Heart left ventricle (tissue), 13 donors: ENCODE results near the gene PCYOX1L.

ENCODE experiments used
- POLR2A ChIP-seq, 2 donors: fragments of 450-650 bp; IDR thresholded peaks; one replicate each; pipeline ENCODE4 v1.6.1; 2017; ENCODE audit warnings: antibody characterized with exemption in 2 of 2, mild to moderate bottlenecking in 2 of 2, moderate library complexity in 2 of 2
- TF ChIP-seq, protein P1 (sequence below), 12 donors: fragments of 200-600 bp; sonication (generic) in 4 of 12; IDR thresholded peaks; one replicate each; pipeline versions ENCODE4 v1.5.0 to v1.8.0; 2018 to 2022; ENCODE audit warnings: antibody characterized with exemption in 12 of 12, mild to moderate bottlenecking in 5 of 12
- donor health status: ischemic (EF 13 %, LVEDD 7.1; RV severe dilation, severe dysfunction).
- donor health status: DM: no; HTN: yes; CAD: no.
- donor health status: DM: no; HTN: no; CAD: no.
- donor health status: ischemic (EF 25% LVEDD 6.9; RV normal size, moderate dysfunction).
- donor health status: ischemic (EF 25% LVEDD 5.7; RV mildly dilated, moderate dysfunction).
- donor health status: ischemic (EF 35%, LVEDD 5.7; RV mildly dilated, moderate dysfunction).
- donor health status: nonischemic (EF 11% LVEDD 7.7; RV severe dilation, severe dysfunction).
- donor health status: DM: yes; HTN: yes; CAD: no.
- donor health status: PGD.
- donor health status: ischemic (EF 29% LVEDD 5.4; RV normal size, mild dysfunction).
- donor health status: nonischemic (EF 23%, LVEDD 6.1; RV moderate dilation, normal function).

DNA sequence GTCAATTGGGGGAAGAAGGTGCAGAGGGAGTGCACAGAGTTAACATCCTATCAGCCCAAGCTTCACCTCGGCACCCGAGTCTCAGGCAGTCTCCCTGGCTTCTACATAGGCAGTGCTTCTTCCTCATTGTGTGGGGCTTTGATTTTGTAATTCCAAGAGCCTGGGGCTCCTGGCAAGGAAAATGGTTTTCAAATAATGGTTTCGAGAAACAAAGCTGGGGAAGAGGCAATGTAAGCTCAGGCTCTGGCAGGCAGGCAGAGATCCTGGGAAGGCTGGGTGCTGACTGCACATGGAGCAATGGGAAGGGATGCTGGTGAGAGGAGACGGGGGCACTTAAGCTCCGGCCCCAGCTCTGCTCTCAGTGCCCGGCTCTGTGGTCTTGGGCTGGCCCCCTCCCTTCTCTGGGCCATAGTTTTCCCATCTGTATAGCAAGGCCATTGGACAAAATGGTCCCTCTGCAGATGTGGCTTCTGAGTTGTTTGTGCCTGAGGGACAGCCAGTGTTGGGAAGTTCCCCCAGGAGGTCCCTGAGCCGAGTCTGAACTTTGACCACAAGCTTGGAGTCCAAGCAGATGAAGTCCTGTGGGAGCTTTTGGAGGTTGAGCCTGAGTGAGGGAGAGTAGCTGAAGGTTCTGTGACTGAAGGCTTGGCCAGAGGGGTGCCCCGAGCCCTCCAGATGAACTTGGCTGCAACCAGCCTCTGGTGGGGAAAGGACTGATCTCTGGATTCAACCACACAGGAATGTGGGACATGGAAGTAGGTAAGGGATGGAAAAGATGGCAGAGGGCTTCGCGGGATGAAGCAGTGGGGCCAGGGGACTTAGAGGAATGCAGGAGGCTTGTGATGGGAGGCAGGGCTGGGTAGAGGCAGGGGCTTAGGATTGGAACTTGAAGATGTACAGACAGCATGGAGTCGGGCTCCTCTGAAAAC lies 49.7 kb downstream of the PCYOX1L start:
- TF ChIP-seq, protein P1, sequence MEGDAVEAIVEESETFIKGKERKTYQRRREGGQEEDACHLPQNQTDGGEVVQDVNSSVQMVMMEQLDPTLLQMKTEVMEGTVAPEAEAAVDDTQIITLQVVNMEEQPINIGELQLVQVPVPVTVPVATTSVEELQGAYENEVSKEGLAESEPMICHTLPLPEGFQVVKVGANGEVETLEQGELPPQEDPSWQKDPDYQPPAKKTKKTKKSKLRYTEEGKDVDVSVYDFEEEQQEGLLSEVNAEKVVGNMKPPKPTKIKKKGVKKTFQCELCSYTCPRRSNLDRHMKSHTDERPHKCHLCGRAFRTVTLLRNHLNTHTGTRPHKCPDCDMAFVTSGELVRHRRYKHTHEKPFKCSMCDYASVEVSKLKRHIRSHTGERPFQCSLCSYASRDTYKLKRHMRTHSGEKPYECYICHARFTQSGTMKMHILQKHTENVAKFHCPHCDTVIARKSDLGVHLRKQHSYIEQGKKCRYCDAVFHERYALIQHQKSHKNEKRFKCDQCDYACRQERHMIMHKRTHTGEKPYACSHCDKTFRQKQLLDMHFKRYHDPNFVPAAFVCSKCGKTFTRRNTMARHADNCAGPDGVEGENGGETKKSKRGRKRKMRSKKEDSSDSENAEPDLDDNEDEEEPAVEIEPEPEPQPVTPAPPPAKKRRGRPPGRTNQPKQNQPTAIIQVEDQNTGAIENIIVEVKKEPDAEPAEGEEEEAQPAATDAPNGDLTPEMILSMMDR (IDR thresholded peaks at IDR 0.05): no peak
- TF ChIP-seq POLR2A (IDR thresholded peaks at IDR 0.05): no peak
